ENCODE data around the gene TFAM. TPM values are rescaled to one million over a fixed set of nuclear protein-coding genes. Genes with fewer than 3 reads are reported as not detected.

The TFAM gene
- total RNA-seq, 1 donor: 18.8 TPM

- Histone ChIP-seq H3K4me3 (ENCODE audit: insufficient read depth, low read length) (no peak overlapping the region), H3K27ac (ENCODE audit: low read depth, low read length) (no peak overlapping the region), H3K36me3 (ENCODE audit: insufficient read depth, low read length) (no peaks in the 10 kb centered on the region), H3K4me2 (ENCODE audit: insufficient read depth, low read length) (no peak overlapping the region), H3K4me1 (ENCODE audit: insufficient read depth, low read length) (no peaks in the 10 kb centered on the region), H3K79me2 (ENCODE audit: insufficient read depth, low read length) (peaks cover 42% of the 10 kb centered on the region), H4K20me1 (ENCODE audit: insufficient read depth, low read length) (peaks cover 8% of the 10 kb centered on the region), H3K9me3 (ENCODE audit: low read depth, low read length) (no peaks in the 10 kb centered on the region), H3K27me3 (ENCODE audit: insufficient read depth, low read length) (no peaks in the 10 kb centered on the region), H2AFZ (ENCODE audit: low read length) (no peak overlapping the region)
- TF ChIP-seq CTCF (IDR thresholded peaks at IDR 0.05; ENCODE audit: extremely low read depth, low read depth, low read length): no peak
- DNase-seq (ENCODE audit: insufficient read length, low spot score, missing footprints): no peak
These were observed 37.2 kb upstream of the TFAM start for GRCh38 chr10:58347967-58348366.

GRCh38 chr10:58348571-58349033 is 36.6 kb upstream of the TFAM start:
- no peak for TF ChIP-seq CTCF (IDR thresholded peaks at IDR 0.05; ENCODE audit: extremely low read depth, low read depth, low read length)

GRCh38 chr10:58350023-58350422 is 35.2 kb upstream of the TFAM start:
- no peak for DNase-seq (ENCODE audit: insufficient read length, low spot score, missing footprints)
- Histone ChIP-seq H3K27ac (ENCODE audit: low read depth, low read length) (no peak overlapping the region), H3K4me3 (ENCODE audit: insufficient read depth, low read length) (no peak overlapping the region), H3K4me1 (ENCODE audit: insufficient read depth, low read length) (no peaks in the 10 kb centered on the region), H3K9me3 (ENCODE audit: low read depth, low read length) (no peaks in the 10 kb centered on the region), H3K27me3 (ENCODE audit: insufficient read depth, low read length) (no peaks in the 10 kb centered on the region), H3K36me3 (ENCODE audit: insufficient read depth, low read length) (no peaks in the 10 kb centered on the region), H3K79me2 (ENCODE audit: insufficient read depth, low read length) (peaks cover 39% of the 10 kb centered on the region), H2AFZ (ENCODE audit: low read length) (no peak overlapping the region), H3K4me2 (ENCODE audit: insufficient read depth, low read length) (no peak overlapping the region), H4K20me1 (ENCODE audit: insufficient read depth, low read length) (peaks cover 10% of the 10 kb centered on the region)
- no peak for TF ChIP-seq CTCF (IDR thresholded peaks at IDR 0.05; ENCODE audit: extremely low read depth, low read depth, low read length)

More at GRCh38 chr10:58348571-58349033, 36.6 kb upstream of the TFAM start:
- H4K20me1 ChIP-seq (ENCODE audit: insufficient read depth, low read length): peaks cover 10% of the 10 kb centered on the region
- no peaks in the 10 kb centered on the region for H3K27me3 ChIP-seq (ENCODE audit: insufficient read depth, low read length)
- H3K27ac ChIP-seq (ENCODE audit: low read depth, low read length): no peak overlapping the region
- H3K9me3 ChIP-seq (ENCODE audit: low read depth, low read length): no peaks in the 10 kb centered on the region
- H3K4me2 ChIP-seq (ENCODE audit: insufficient read depth, low read length): no peak overlapping the region
- no peak overlapping the region for H2AFZ ChIP-seq (ENCODE audit: low read length)
- DNase-seq (ENCODE audit: insufficient read length, low spot score, missing footprints): no peak
- no peaks in the 10 kb centered on the region for H3K4me1 ChIP-seq (ENCODE audit: insufficient read depth, low read length)
- H3K4me3 ChIP-seq (ENCODE audit: insufficient read depth, low read length): no peak overlapping the region
- H3K79me2 ChIP-seq (ENCODE audit: insufficient read depth, low read length): peaks cover 42% of the 10 kb centered on the region
- H3K36me3 ChIP-seq (ENCODE audit: insufficient read depth, low read length): no peaks in the 10 kb centered on the region

- no peak for TF ChIP-seq CTCF (IDR thresholded peaks at IDR 0.05; ENCODE audit: extremely low read depth, low read depth, low read length)
- Histone ChIP-seq H3K27me3 (ENCODE audit: insufficient read depth, low read length) (no peaks in the 10 kb centered on the region), H3K4me1 (ENCODE audit: insufficient read depth, low read length) (no peaks in the 10 kb centered on the region), H3K4me3 (ENCODE audit: insufficient read depth, low read length) (no peak overlapping the region), H3K36me3 (ENCODE audit: insufficient read depth, low read length) (no peaks in the 10 kb centered on the region), H3K79me2 (ENCODE audit: insufficient read depth, low read length) (peaks cover 43% of the 10 kb centered on the region), H4K20me1 (ENCODE audit: insufficient read depth, low read length) (peaks cover 10% of the 10 kb centered on the region), H2AFZ (ENCODE audit: low read length) (no peak overlapping the region), H3K27ac (ENCODE audit: low read depth, low read length) (no peak overlapping the region), H3K9me3 (ENCODE audit: low read depth, low read length) (no peaks in the 10 kb centered on the region), H3K4me2 (ENCODE audit: insufficient read depth, low read length) (no peak overlapping the region)
- DNase-seq (ENCODE audit: insufficient read length, low spot score, missing footprints): no peak
These were observed 34.4 kb upstream of the TFAM start for GRCh38 chr10:58350619-58351323.
